AG04450 (cell line): ENCODE data around the gene CAP1. TPM values are rescaled to one million over a fixed set of nuclear protein-coding genes. Genes with fewer than 3 reads are reported as not detected.
"Not testable (repeated sequence)": the region's sequence is repeated elsewhere in the genome, so short reads cannot be mapped to it uniquely, and the experiment has no call there.

Experiments
- CTCF ChIA-PET: fragments of 300-600, 350-600 bp; formaldehyde crosslinking; extraction: SDS; loops from one replicate; lab custom pipeline; 2022; ENCODE audit warnings: antibody characterized with exemption, inconsistent platforms; lab: Charles Lee
- POLR2A ChIA-PET: fragments of 350-600 bp; formaldehyde crosslinking; extraction: SDS; loops from one replicate; lab custom pipeline; 2021; ENCODE audit warnings: antibody characterized with exemption, inconsistent platforms; lab: Yijun Ruan, JAX
- DNase-seq: peaks from one replicate; pipeline ENCODE4 v3.0.0-alpha.2; 2011; ENCODE audit warnings: low read depth, low spot score
- H3K27ac ChIP-seq: one replicate; pipeline ENCODE4 v1.5.1; 2012; ENCODE audit warnings: low read depth, low read length, control low read depth
- H3K27me3 ChIP-seq: one replicate; pipeline ENCODE4 v1.6.0; 2012; ENCODE audit warnings: low read length; ENCODE audit not compliant: control insufficient read depth, insufficient read depth
- H3K4me3 ChIP-seq: 2 replicates; pipeline ENCODE4 v1.5.1; 2011; ENCODE audit warnings: mild to moderate bottlenecking, low read depth, low read length, control low read depth
- H3K9me3 ChIP-seq: 2 replicates; pipeline ENCODE4 v1.5.1; 2012; ENCODE audit warnings: low read length; ENCODE audit not compliant: control insufficient read depth, insufficient read depth
- CTCF ChIP-seq: IDR thresholded peaks from 2 replicates; pipeline ENCODE4 v1.5.1; 2011; ENCODE audit warnings: low read depth, low read length, control low read depth, inconsistent platforms
- polyA plus RNA-seq: library from polyadenylated mRNA; depleted of rRNA; stranded (reverse); fragments of >200 nt; gene quantifications from 2 replicates; pipeline ENCODE4 v1.2.3, GENCODE V29; 2011

Gene CAP1
- polyA plus RNA-seq, 1 experiment = 661 TPM

GRCh38 chr1:39996396-39997004 is 44.0 kb upstream of the CAP1 start:
- no peak for DNase-seq
- Histone ChIP-seq H3K27ac (no peak overlapping the region), H3K4me3 (no peak overlapping the region), H3K27me3 (no peaks in the 10 kb centered on the region), H3K9me3 (no peaks in the 10 kb centered on the region)
- POLR2A ChIA-PET = no interaction called here
- no peak for TF ChIP-seq CTCF
- CTCF ChIA-PET = no interaction called here

- no peak overlapping the region for H3K4me3 ChIP-seq
- H3K27me3 ChIP-seq = no peaks in the 10 kb centered on the region
- no peak overlapping the region for H3K27ac ChIP-seq
- POLR2A ChIA-PET = interaction anchor here (0.6 kb wide), 1 partner anchor 74 kb away, joined by 4 read pairs; no protein-coding TSS in a partner anchor
- no peak for DNase-seq
- CTCF ChIA-PET = interaction anchor here (0.8 to 2.1 kb wide), 4 partner anchors 28 to 99 kb away, joined by 4 to 7 read pairs (median 5); no protein-coding TSS in a partner anchor
- no peak for TF ChIP-seq CTCF
- no peaks in the 10 kb centered on the region for H3K9me3 ChIP-seq
Observed at GRCh38 chr1:40001456-40001855, 39.1 kb upstream of the CAP1 start.

GRCh38 chr1:40003156-40004093 is 37.1 kb upstream of the CAP1 start:
- Histone ChIP-seq H3K9me3 (no peaks in the 10 kb centered on the region), H3K4me3 (no peak overlapping the region), H3K27me3 (no peaks in the 10 kb centered on the region), H3K27ac (no peak overlapping the region)
- ChIA-PET POLR2A (no interaction called here), CTCF (interaction anchor here (1.0 to 1.6 kb wide), 3 partner anchors 10 to 84 kb away, joined by 3 to 18 read pairs (median 5); no protein-coding TSS in a partner anchor)
- no peak for TF ChIP-seq CTCF
- DNase-seq = no peak

- no peak for DNase-seq
- Histone ChIP-seq H3K27ac (no peak overlapping the region), H3K9me3 (no peaks in the 10 kb centered on the region), H3K27me3 (no peaks in the 10 kb centered on the region), H3K4me3 (no peak overlapping the region)
- ChIA-PET POLR2A (no interaction called here), CTCF (interaction anchor here (1.0 to 1.4 kb wide), 2 partner anchors 28 to 31 kb away, joined by 3 to 7 read pairs; no protein-coding TSS in a partner anchor)
- no peak for TF ChIP-seq CTCF
Observed at GRCh38 chr1:40004857-40005256, 35.7 kb upstream of the CAP1 start.

GRCh38 chr1:40007481-40008034 is 33.0 kb upstream of the CAP1 start:
- POLR2A ChIA-PET = not testable (repeated sequence)

More at GRCh38 chr1:40007481-40008034, 33.0 kb upstream of the CAP1 start:
- CTCF ChIA-PET = interaction anchor here (3.2 kb wide), 1 partner anchor 25 kb away, joined by 10 read pairs; no protein-coding TSS in a partner anchor
- H3K27me3 ChIP-seq, H3K9me3 ChIP-seq, H3K27ac ChIP-seq, H3K4me3 ChIP-seq, DNase-seq: not testable (repeated sequence)
